SHP77 (cell line): ENCODE data around the gene ETDA.
"Not testable (repeated sequence)": the region's sequence is repeated elsewhere in the genome, so short reads cannot be mapped to it uniquely, and the experiment has no call there.

ENCODE experiments used
- DNase-seq, 2 experiments: peaks; one replicate each; lab custom pipeline; 2025; lab: John Stamatoyannopoulos, UW

The ETDA gene

GRCh38 chrX:135252011-135252518, at the start of gene ETDA:
Gene ETDA, plus strand, starts transcription at chrX:135252061. Its CDS starts 1,216 bp downstream, at chrX:135253277.
- DNase-seq = not testable (repeated sequence)

- DNase-seq = peak in 1 of 2 experiments; percentile 0
Measured at GRCh38 chrX:135206427-135206826, 45.4 kb upstream of the ETDA start.

GRCh38 chrX:135213200-135213844, 38.5 kb upstream of the ETDA start:
- no peak for DNase-seq

GRCh38 chrX:135245989-135246388, 5.9 kb upstream of the ETDA start:
- not testable (repeated sequence) for DNase-seq

GRCh38 chrX:135256087-135256684, 4.3 kb downstream of the ETDA start:
- DNase-seq = not testable (repeated sequence)

GRCh38 chrX:135256923-135257322, 5.1 kb downstream of the ETDA start:
- DNase-seq = no peak

GRCh38 chrX:135257469-135257868, 5.6 kb downstream of the ETDA start:
- no peak for DNase-seq

- DNase-seq = not testable (repeated sequence)
Measured at GRCh38 chrX:135260976-135261375, 9.1 kb downstream of the ETDA start.

- not testable (repeated sequence) for DNase-seq
Measured at GRCh38 chrX:135263376-135263775, 11.5 kb downstream of the ETDA start.

GRCh38 chrX:135264206-135264605, 12.3 kb downstream of the ETDA start:
- DNase-seq = no peak

GRCh38 chrX:135273162-135273561, 21.3 kb downstream of the ETDA start:
- no peak for DNase-seq

- DNase-seq = no peak
Measured at GRCh38 chrX:135275973-135276372, 24.1 kb downstream of the ETDA start.

GRCh38 chrX:135287266-135287823, 35.5 kb downstream of the ETDA start:
- no peak for DNase-seq

GRCh38 chrX:135295238-135295943, 43.5 kb downstream of the ETDA start:
- no peak for DNase-seq

- no peak for DNase-seq
Measured at GRCh38 chrX:135295944-135296305, 44.1 kb downstream of the ETDA start.

GRCh38 chrX:135302269-135302873, 50.5 kb downstream of the ETDA start:
- no peak for DNase-seq
